GM12891 (cell line): ENCODE data around the gene SRMS.
"Not testable (repeated sequence)": the region's sequence is repeated elsewhere in the genome, so short reads cannot be mapped to it uniquely, and the experiment has no call there.

Source experiments
- DNase-seq: peaks from one replicate; pipeline ENCODE4 v3.0.0; 2011; ENCODE audit warnings: low spot score; ENCODE audit not compliant: insufficient read length
- FAIRE-seq: peaks from 2 replicates; lab custom pipeline; 2011; peaks lifted over from hg19 to GRCh38; lab: Jason Lieb, UNC
- PAX5 ChIP-seq: IDR thresholded peaks from 2 replicates; pipeline ENCODE4 v1.6.1; 2011; ENCODE audit warnings: low read length, moderate library complexity, mild to moderate bottlenecking; ENCODE audit not compliant: insufficient read depth, severe bottlenecking
- POLR2A ChIP-seq: IDR thresholded peaks from 2 replicates; pipeline ENCODE4 v1.6.1; 2011; ENCODE audit warnings: low read depth, low read length, control low read depth
- POLR2AphosphoS5 ChIP-seq: IDR thresholded peaks from 2 replicates; pipeline ENCODE4 v1.6.1; 2011; ENCODE audit warnings: low read depth, low read length, control low read depth
- POU2F2 ChIP-seq: IDR thresholded peaks from 2 replicates; pipeline ENCODE4 v1.6.1; 2011; ENCODE audit warnings: low read depth, mild to moderate bottlenecking, control low read depth, low read length, moderate library complexity
- SPI1 ChIP-seq: IDR thresholded peaks from 2 replicates; pipeline ENCODE4 v1.6.1; 2011; ENCODE audit warnings: low read depth, low read length, control low read depth
- TAF1 ChIP-seq: IDR thresholded peaks from 2 replicates; pipeline ENCODE4 v1.6.1; 2011; ENCODE audit warnings: low read depth, low read length, control low read depth

Gene SRMS

DNA sequence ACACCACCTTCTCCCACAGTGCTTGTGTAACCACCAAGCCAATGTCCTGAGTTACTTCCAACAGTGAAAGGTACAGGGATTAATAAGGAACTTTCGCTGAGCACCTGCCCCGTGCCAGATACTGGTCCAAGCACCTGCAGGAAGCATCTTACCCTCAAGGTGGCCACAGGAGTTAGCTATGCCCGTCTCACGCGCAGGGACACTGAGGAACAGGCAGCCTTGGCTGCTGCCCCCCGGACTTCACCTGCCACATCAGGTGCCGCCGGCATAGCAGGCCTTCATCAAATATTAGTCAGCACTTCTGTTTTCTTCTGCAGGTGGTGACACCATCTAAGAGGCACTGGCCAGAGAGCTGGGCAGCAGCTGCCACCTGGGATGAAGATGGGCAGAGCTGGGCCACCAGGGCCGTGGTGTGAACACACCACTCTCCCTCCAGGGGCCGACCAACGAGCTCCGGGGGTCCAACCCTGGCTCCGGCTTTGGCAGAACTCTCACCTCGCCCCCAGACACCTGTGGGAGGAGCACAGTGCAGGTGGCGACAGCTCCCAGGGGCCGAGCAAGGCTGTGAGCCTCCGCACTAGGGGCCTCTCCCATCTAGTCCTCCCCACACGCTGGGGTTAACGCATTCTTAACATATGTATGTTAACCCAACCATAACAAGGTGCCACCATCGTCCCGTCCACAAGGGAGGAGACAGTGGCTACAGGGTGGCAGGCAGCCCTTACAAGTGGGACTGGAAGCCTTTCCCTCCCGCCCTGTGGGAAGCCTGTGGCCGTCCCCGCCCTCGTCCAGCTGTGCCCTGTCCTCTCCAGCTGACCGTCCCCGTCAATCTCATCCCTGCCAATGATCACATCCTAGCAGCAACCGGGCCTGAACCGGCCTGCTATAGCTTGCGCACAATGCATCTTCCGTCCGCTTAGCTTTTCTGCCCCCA lies 29.9 kb downstream of the SRMS start:
- no peak for FAIRE-seq
- TF ChIP-seq PAX5 (no peak), TAF1 (no peak), POU2F2 (no peak), POLR2AphosphoS5 (no peak), POLR2A (no peak), SPI1 (no peak)
- no peak for DNase-seq

DNA sequence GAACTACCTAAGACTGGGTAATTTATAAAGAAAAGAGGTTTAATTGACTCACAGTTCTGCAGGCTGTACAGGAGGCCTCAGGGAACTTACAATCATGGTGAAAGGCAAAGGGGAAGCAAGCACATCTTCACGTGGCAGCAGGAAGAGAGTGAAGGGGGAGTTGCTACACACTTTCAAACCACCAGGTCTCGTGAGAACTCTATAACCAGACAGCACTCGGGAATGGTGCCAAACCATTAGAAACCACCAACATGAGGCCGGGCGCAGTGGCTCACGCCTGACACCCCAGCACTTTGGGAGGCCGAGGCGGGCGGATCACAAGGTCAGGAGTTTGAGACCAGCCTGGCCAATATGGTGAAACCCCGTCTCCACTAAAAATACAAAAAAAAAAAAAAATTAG lies 33.0 kb downstream of the SRMS start:
- not testable (repeated sequence) for FAIRE-seq, DNase-seq

DNA sequence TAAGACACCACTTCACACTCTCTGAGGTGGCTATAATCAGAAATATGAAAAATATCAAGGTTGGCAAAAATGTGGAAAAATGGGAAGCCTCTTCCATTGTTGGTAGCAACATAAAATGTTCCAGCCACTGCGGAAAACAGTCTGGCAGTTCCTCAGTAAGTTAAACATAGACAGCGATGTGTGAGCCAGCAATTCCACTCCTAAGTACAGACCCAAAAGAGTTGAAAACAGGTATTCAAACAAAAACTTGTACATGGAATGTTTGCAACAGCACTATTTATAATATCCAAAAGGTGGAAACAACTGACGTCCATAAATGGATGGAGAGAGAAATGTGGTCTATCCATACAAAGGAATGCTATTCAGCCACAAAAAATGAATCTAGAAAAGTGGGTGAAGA lies 34.3 kb downstream of the SRMS start:
- FAIRE-seq (no peak), DNase-seq (no peak)
- no peak for TF ChIP-seq SPI1
- TF ChIP-seq POLR2A: no peak
- no peak for TF ChIP-seq POLR2AphosphoS5
- TF ChIP-seq PAX5: no peak
- no peak for TF ChIP-seq POU2F2
- TF ChIP-seq TAF1: no peak

DNA sequence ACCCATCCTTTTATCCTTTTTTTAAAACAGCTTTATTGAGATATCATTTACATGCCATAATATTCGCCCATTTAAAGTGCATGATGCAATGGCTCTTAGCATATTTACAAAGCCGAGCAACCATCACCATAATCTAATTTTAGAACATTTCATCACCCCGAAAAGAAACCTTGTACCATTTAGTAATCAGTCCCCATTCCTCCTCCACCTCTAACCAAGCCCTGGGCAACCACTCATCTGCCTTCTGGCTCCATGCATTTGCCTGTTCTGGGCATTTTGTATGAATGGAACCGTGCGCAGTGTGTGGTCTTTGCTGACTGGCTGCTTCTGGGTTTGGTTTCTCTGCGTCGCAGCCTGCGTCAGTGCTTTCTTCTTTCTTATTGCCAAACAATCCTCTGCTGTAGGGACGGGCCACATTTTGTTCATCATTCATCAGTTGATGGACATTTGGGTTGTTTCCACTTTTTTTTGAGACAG lies 38.4 kb downstream of the SRMS start:
- no peak for TF ChIP-seq SPI1
- TF ChIP-seq PAX5: no peak
- TF ChIP-seq POU2F2: no peak
- no peak for TF ChIP-seq POLR2AphosphoS5
- no peak for TF ChIP-seq POLR2A
- TF ChIP-seq TAF1: no peak
- no peak for DNase-seq
- no peak for FAIRE-seq

DNA sequence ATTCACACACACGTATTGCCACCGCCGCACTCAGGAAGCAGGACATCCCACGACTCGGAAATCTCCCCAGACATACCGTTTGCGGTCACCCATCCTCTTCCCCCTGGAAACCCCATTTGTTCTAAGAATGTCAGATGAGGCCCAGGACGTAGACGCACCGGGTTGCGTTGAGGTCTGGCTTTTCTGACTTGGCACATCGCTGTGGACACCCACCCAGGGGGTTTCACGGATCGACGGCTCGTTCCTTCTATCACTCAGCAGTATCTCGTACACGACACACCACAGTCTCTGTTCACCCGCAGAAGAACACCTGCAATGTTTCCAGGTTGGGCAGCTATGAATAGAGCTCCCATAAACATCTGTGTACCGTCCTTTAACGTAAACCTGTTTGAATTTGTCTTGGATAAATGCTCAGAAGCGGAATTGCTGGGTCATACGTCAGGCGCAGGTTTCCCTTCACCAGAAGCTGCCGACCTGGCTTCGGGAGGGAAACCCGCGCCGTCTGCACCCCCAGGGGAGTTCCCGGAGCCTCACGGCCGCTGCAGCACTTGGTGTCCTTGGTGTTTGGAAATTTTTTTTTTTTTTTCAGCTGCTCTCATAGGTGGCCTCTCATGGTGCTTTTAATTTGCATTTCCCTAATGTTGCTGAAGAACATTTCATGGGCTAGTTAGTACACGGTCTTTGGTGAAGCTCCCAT lies 39.3 kb downstream of the SRMS start:
- TF ChIP-seq PAX5: no peak
- no peak for TF ChIP-seq POLR2AphosphoS5
- no peak for TF ChIP-seq POU2F2
- TF ChIP-seq POLR2A: no peak
- TF ChIP-seq TAF1: no peak
- TF ChIP-seq SPI1: no peak
- DNase-seq (no peak), FAIRE-seq (no peak)

DNA sequence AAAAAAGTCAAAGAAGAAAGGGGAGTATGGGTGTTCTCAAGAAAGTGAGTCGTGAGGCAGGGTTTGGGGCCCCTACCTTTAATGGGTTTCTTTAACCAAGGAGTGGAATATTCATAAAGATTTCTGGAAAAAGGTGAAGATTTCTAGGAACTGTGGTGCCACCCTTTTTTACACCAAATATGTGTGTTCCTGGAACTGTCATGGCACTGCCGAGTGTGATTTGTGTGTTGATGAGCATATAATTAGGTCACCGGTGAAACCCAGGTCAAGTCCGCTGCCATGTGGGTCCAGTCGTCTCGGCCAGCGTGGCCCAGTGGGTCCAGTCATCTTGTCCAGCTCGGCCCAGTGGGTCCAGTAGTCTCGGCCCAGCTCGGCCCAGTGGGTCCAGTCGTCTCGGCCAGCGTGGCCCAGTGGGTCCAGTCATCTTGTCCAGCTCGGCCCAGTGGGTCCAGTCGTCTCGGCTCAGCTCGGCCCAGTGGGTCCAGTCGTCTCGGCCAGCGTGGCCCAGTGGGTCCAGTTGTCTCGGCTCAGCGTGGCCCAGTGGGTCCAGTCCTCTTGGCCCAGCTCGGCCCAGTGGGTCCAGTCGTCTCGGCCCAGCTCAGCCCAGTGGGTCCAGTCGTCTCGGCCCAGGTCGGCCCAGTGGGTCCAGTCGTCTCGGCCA lies 40.3 kb downstream of the SRMS start:
- no peak for DNase-seq
- no peak for FAIRE-seq
- TF ChIP-seq POU2F2 (no peak), SPI1 (no peak), POLR2A (no peak), PAX5 (no peak), TAF1 (no peak), POLR2AphosphoS5 (no peak)

DNA sequence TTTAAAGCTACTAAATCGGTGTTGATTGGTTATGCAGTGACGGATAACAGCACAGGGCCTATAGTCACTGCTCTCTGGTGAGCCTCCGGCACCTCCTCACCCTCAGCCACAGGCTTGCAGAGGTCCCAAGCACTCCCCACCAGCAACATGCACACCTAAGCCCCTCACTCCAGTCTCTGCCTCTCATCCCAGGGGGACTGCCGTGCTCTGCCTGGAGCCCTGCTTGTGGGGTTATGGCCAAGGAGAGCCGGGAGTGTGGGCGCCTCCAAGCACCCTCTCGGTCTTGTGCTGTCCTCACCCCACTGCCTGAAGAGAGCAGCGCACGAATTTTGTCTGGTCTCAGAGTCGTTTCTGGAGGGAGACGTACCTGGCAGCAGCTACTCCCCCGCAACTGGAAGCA lies 41.8 kb downstream of the SRMS start:
- FAIRE-seq (no peak), DNase-seq (no peak)
- TF ChIP-seq PAX5 (no peak), POLR2A (no peak), POLR2AphosphoS5 (no peak), TAF1 (no peak), POU2F2 (no peak), SPI1 (no peak)

DNA sequence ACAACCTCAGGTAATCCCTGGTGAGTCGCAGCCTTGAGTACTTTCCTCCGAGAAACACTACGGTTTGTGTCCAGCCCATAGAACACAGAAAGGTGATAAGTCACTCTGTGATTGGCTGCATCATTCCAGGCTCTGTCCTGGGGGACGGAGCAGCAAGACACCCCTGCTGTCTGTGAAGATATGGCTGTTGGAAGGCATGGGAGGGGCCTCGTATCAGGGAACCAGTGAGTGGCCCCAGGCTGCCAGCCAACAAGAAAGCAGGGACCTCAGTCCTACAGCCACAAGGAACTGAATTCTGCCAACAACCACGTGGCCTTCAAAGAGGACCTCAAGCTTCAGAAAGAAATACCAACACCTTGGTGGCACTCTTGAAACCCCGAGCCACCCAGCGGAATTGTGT lies 42.3 kb downstream of the SRMS start:
- TF ChIP-seq TAF1: no peak
- no peak for TF ChIP-seq POLR2AphosphoS5
- no peak for TF ChIP-seq POLR2A
- DNase-seq: no peak
- no peak for FAIRE-seq

DNA sequence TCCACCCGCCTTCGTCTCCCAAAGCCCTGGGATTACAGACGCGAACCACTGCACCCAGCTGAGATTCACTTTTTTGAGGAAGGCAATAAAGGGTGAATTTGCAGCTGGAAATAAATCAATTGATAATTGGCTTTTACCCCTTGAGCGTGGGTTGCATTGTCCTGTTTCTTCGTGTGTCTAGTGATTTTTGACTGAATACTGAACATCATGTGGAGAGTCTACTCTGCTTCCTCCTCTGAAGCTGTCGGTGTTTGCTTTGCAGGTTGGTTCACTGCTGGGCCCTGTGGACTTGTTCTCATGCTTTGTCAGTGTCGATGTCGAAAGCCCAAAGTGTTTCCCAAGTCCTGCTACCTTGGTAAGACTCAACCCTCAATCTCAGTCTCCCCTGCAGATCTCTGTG lies 42.9 kb downstream of the SRMS start:
- DNase-seq (no peak), FAIRE-seq (no peak)
- TF ChIP-seq POLR2A: no peak
- TF ChIP-seq SPI1: no peak
- TF ChIP-seq POLR2AphosphoS5: no peak
- TF ChIP-seq PAX5: no peak
- TF ChIP-seq TAF1: no peak
- TF ChIP-seq POU2F2: no peak

DNA sequence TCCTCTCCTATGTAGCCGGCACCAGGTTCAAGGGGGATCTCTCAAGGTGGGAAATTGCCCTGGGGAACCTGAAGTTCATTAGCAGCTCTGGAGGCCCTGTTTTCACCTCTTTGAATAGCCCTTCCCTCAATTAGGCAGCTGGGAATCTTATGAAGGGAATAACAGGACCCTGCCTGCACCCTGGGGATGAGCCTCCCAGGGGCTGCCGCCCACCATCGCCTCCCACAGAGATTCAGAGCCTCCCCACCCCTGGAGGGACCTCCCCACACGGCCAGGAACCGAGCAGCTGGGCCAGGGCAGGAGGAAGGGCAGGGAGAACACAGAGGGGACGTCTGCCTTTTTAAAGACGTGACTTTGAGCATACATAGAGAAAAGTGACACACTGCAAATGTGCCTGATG lies 44.0 kb downstream of the SRMS start:
- TF ChIP-seq POLR2A: no peak
- no peak for DNase-seq
- FAIRE-seq: no peak
